Measurements from ENCODE around the gene XYLT1. TPM values are rescaled to one million over a fixed set of nuclear protein-coding genes. Genes with fewer than 3 reads are reported as not detected.

XYLT1 gene
- polyA plus RNA-seq, 1 of the 3 experiments (the other 2 are of a cell fraction): 17.6 TPM

- no peak for TF ChIP-seq REST (IDR thresholded peaks at IDR 0.05; ENCODE audit: low read depth, low read length)
Observed at GRCh38 chr16:17362183-17362582, 108.6 kb downstream of the XYLT1 start (continued).

GRCh38 chr16:17360693-17361122 lies 110.1 kb downstream of the XYLT1 start:
- no peak overlapping the region for H3K4me3 ChIP-seq (ENCODE audit: low read depth in 2 of 2, low read length in 1 of 2)
- no peak for DNase-seq
- H3K9me2 ChIP-seq: no peaks in the 10 kb centered on the region
- no peaks in the 10 kb centered on the region for H3K9me3 ChIP-seq
- H3F3A ChIP-seq (replicated peaks; ENCODE audit: insufficient read depth): peaks cover 16% of the 10 kb centered on the region
- peak overlapping the region; percentile 73 to 84; a peak in 3 of 4 replicates for H3K27ac ChIP-seq (ENCODE audit: low read depth in 2 of 2, low read length in 1 of 2)
- H3K4me1 ChIP-seq (ENCODE audit: control insufficient read depth in 1 of 2, insufficient read depth in 2 of 2, low read depth in 1 of 2, low read length in 1 of 2): peaks cover 53% of the 10 kb centered on the region in 2 experiments
- peaks cover 100% of the 10 kb centered on the region for H3K79me2 ChIP-seq (ENCODE audit: insufficient read depth)
- H3K9ac ChIP-seq: no peak overlapping the region
- peaks cover 0 to 20% of the 10 kb centered on the region in 2 experiments for H3K36me3 ChIP-seq (replicated peaks in 1 of 2; ENCODE audit: control insufficient read depth in 1 of 2, insufficient read depth in 2 of 2, low read length in 1 of 2)
- WGBS (ENCODE audit: low lambda C conversion rate): 74% methylated on average over 7 of the region's 7 CpGs
- peak overlapping the region; percentile 51; the same call in 1 of the 2 replicates for H3K4me2 ChIP-seq
- TF ChIP-seq TCF12 (IDR thresholded peaks at IDR 0.05) (no peak), JUND (IDR thresholded peaks at IDR 0.05) (no peak), CTCF (IDR thresholded peaks at IDR 0.05) (no peak), RAD21 (IDR thresholded peaks at IDR 0.05; ENCODE audit: low read length) (no peak), NRF1 (IDR thresholded peaks at IDR 0.05; ENCODE audit: low read depth, low read length) (no peak), IRF3 (IDR thresholded peaks at IDR 0.05; ENCODE audit: low read depth, low read length) (no peak), FOXJ3 (CRISPR knock-in tag; IDR thresholded peaks at IDR 0.05) (no peak), FOSL2 (IDR thresholded peaks at IDR 0.05; ENCODE audit: borderline replicate concordance, low read depth) (no peak), RFX5 (IDR thresholded peaks at IDR 0.05; ENCODE audit: low read length) (no peak), POLR2AphosphoS5 (IDR thresholded peaks at IDR 0.05; ENCODE audit: low read depth, low read length) (no peak), PBX3 (IDR thresholded peaks at IDR 0.05) (no peak), NFIC (IDR thresholded peaks at IDR 0.05; ENCODE audit: borderline replicate concordance) (no peak), RXRA (IDR thresholded peaks at IDR 0.05; ENCODE audit: borderline replicate concordance, low read depth) (no peak), ZBTB33 (IDR thresholded peaks at IDR 0.05; ENCODE audit: borderline replicate concordance, low read depth) (no peak)
- H2AFZ ChIP-seq (ENCODE audit: low read depth): no peak overlapping the region
- H3K27me3 ChIP-seq (ENCODE audit: insufficient read depth): no peaks in the 10 kb centered on the region
- H4K20me1 ChIP-seq (ENCODE audit: insufficient read depth): peaks cover 100% of the 10 kb centered on the region
- POLR2A ChIA-PET: no interaction called here
- CTCF ChIA-PET: interaction anchor here (1.6 to 1.7 kb wide), 2 partner anchors 14 to 37 kb away, joined by 3 to 4 read pairs; no protein-coding TSS in a partner anchor

Data from SK-N-SH (cell line).